Germinal center (tissue), 1 donor: ENCODE results near the gene GAA.
"Not testable (repeated sequence)": the region's sequence is repeated elsewhere in the genome, so short reads cannot be mapped to it uniquely, and the experiment has no call there.

ENCODE experiments used
- DNase-seq: peaks from one replicate; pipeline ENCODE4 v3.0.0; 2012; ENCODE audit warnings: mixed read lengths, low spot score

Gene GAA

GRCh38 chr17:80083136-80083661 lies 18.2 kb upstream of the GAA start:
- DNase-seq = no peak

GRCh38 chr17:80084773-80085172 lies 16.6 kb upstream of the GAA start:
- no peak for DNase-seq

- DNase-seq = no peak
Observed at GRCh38 chr17:80086081-80086480, 15.3 kb upstream of the GAA start.

GRCh38 chr17:80086616-80087015 lies 14.8 kb upstream of the GAA start:
- no peak for DNase-seq

GRCh38 chr17:80087346-80088265 lies 13.8 kb upstream of the GAA start:
- DNase-seq = no peak

GRCh38 chr17:80089762-80090161 lies 11.6 kb upstream of the GAA start:
- DNase-seq = no peak

- DNase-seq = not testable (repeated sequence)
Observed at GRCh38 chr17:80090164-80090563, 11.2 kb upstream of the GAA start.

GRCh38 chr17:80091376-80091775 lies 10.0 kb upstream of the GAA start:
- no peak for DNase-seq

- DNase-seq = no peak
Observed at GRCh38 chr17:80092959-80093358, 8.4 kb upstream of the GAA start.

GRCh38 chr17:80095038-80095843 lies 6.1 kb upstream of the GAA start:
- no peak for DNase-seq

- no peak for DNase-seq
Observed at GRCh38 chr17:80095844-80096475, 5.4 kb upstream of the GAA start.

GRCh38 chr17:80096561-80097021 lies 4.8 kb upstream of the GAA start:
- no peak for DNase-seq

- DNase-seq = no peak
Observed at GRCh38 chr17:80097127-80097621, 4.2 kb upstream of the GAA start.

GRCh38 chr17:80097844-80098691 lies 3.3 kb upstream of the GAA start:
- DNase-seq = no peak

- DNase-seq = no peak
Observed at GRCh38 chr17:80099291-80100034, 1.9 kb upstream of the GAA start.

- DNase-seq = no peak
Observed at GRCh38 chr17:80100035-80100323, 1.4 kb upstream of the GAA start.

GRCh38 chr17:80101946-80102663 lies 724 bp downstream of the GAA start:
- DNase-seq = peak; percentile 62

- DNase-seq = no peak
Observed at GRCh38 chr17:80102664-80103448, 1.5 kb downstream of the GAA start.

GRCh38 chr17:80103449-80104085 lies 2.2 kb downstream of the GAA start:
- DNase-seq = no peak
